Stimulated activated CD4-positive, alpha-beta T cell treated with anti-CD3 and anti-CD28 coated beads, Interleukin-15, amount 100 ng/mL, for 1 hour (primary cell): ENCODE measurements around the gene ALK.
A peak's percentile ranks its signal among the peaks of the same experiment; 100 is the strongest.

Experiments used
- DNase-seq, 2 donors: peaks; one replicate each; pipeline ENCODE4 v3.0.0-alpha.2; 2020; ENCODE audit warnings: low read depth in 1 of 2, low spot score in 1 of 2

ALK gene

GRCh38 chr2:29345236-29345635 is 576.1 kb downstream of the ALK start:
- DNase-seq = no peak

DNA sequence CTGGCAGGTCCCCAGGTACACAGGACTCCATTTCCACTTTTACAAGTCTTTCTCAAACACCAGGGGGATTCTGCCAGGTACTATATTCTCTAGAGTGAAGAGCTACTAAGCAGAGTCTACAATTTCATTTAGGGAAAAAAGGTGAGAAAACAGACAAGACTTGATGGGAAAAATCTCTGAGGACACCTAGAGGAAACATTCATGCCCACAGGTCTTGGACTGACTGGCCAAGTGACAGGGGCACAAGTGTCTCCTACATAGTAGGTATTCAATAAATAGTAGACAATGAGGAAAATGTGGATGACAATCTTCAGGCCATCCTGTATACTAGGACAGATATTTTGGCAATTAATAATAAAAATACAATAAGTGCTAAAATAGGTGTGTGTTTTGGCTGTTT is 577.6 kb downstream of the ALK start:
- DNase-seq = no peak

DNA sequence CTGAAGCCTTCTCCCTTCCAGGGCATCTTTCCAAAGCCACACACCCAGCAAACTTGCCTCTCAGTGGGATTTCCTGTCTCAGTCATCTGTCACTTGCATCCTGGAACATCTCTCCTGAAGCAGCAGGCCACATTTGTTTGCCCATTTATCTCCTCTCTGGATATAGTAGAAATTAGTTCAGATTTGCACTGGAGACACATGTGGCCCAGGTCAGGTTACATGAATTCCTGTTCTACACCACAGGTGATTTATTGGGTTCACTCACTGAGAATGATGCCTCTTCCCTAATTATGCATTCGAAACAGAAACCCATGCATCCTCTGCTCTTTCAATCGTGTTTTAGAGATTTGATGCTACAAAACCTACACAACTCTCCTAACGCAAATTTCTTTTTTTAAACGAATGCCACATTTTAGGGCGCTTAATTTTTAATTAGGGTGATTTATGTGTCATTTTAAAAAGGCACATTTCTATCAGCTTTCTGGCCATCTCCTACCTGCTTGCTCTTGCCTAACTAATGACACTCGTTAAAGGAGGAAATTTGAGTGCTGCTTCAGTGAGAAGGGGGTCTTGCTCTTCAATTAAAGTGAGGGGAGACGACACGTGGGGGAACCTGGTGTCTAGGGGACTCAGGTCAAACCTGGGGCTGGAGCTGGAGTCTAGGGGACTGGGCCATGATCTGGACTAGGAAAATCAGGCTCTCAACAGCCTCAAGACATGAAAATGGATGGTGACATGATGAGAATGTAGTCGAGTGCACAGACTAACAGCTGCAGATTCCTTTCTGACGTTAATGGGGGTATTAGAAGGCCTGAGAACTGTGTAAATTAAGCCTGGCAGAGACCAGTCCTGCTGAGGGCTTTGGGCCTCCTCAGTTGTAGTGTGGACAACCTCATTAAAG is 584.8 kb downstream of the ALK start:
- no peak for DNase-seq

DNA sequence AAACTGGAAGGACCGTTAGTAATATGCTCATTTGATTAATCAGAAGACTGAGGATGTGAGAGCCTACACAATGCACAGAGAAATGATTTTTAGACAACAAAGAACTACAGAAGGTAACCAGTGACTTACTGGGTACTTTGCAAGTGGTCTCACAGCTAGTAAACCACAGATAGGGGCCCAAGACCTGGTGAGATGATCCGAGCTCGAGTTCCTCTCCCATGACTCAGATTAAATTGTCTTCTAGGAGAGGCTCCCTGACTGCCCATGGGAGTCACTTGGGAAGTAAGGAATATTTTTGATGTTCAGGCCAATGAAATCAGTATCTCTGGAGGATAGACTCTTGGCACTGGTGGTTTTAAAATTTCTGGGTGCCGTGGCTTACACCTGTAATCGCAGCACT is 586.0 kb downstream of the ALK start:
- DNase-seq = no peak

GRCh38 chr2:29334706-29335105 is 586.7 kb downstream of the ALK start:
- no peak for DNase-seq

- DNase-seq = no peak
These were observed 588.8 kb downstream of the ALK start for GRCh38 chr2:29332540-29332939.

- no peak for DNase-seq
These were observed 591.5 kb downstream of the ALK start for GRCh38 chr2:29329899-29330298.

DNA sequence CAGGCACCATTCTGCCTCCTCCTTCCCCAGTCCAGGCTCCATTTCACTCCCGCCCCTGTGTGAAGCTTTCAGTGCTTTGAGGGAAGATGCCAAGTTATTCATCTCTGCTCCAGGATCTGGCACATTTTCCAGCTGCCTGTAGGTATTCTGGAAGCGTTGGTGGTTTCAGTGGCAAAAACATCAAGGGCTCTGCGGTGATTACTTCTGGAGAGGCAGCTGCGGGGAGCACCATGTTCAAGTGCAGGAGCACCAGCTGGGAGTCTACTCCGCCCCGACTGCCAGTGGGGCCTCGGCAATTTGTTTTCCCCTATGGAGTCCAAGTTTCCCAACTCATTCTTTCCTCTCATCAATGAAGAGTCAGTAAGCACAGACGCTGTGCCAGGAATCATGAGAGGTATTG is 594.5 kb downstream of the ALK start:
- no peak for DNase-seq

- DNase-seq = no peak
These were observed 595.8 kb downstream of the ALK start for GRCh38 chr2:29325544-29325943.

GRCh38 chr2:29323961-29324360 is 597.4 kb downstream of the ALK start:
- DNase-seq = no peak

DNA sequence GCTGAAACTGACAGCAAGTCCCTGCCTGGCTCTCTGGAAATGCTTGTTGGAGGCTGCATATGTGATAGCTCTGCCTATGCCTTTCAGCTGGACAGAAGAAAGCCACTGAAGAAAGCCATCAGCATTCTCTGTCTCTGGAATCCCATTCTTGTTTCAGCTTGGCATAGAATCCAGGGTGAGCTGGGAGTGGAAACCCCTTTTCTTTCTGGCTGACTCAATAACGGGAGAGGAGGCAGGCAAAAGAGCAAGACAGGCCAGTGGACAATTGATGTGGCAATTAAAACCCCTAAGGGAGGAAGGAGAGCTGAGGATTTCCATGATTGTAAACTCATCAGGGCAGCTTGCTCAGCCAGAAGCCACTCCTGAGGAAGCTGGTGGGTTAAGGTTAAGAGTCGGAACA is 598.1 kb downstream of the ALK start:
- DNase-seq = no peak

- no peak for DNase-seq
These were observed 599.4 kb downstream of the ALK start for GRCh38 chr2:29322011-29322410.

- DNase-seq = no peak
These were observed 603.4 kb downstream of the ALK start for GRCh38 chr2:29317801-29318485.

- DNase-seq = no peak
These were observed 604.3 kb downstream of the ALK start for GRCh38 chr2:29317077-29317517.

- DNase-seq = peak; percentile 13 to 21
These were observed 606.4 kb downstream of the ALK start for GRCh38 chr2:29314816-29315571.

GRCh38 chr2:29311458-29311857 is 609.9 kb downstream of the ALK start:
- no peak for DNase-seq

GRCh38 chr2:29310650-29311348 is 610.6 kb downstream of the ALK start:
- DNase-seq = no peak

DNA sequence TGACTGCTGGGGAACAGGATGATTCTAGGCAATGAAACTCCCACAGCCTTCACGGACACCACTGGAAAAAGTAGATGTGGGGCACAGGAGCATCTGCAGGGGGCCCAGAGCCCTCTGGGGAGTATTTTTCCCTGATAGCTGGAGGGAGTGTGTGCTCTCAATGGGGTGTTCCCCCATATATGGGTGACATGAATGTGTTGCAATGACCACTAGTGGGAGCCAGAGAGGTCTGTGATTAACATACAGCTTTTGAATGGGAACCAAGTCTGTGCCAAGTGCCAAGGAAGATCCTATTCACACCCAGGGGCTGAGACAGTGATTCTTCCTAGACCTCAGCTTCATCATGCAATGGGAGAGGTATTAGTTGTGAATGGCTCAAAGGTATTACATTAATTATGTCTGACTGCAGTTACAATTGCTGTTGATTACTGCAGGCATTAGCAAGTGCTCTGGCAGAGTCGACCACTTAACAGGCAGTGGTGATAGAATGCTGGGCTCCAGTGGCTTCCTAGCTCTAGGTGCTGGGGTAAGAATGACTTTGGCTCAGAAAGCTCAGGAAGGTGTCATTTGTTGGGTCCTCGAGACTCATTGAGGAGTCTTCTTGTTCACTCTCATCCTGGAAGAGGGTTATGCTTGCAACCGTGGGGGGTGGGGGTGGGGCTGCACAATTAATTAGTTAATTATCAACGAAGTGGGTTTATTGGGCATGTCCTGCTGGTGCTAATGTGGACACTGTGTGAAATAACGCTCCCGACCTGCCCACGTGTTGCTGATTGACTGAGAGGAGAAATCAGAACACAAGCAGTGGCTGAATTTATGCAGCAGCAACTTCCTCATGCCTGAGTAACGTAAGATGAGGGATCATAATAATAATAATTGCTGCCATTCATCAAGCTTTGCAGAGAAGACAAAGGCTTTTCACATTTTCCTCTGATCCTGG is 612.0 kb downstream of the ALK start:
- no peak for DNase-seq

GRCh38 chr2:29308366-29308765 is 613.0 kb downstream of the ALK start:
- DNase-seq = no peak

DNA sequence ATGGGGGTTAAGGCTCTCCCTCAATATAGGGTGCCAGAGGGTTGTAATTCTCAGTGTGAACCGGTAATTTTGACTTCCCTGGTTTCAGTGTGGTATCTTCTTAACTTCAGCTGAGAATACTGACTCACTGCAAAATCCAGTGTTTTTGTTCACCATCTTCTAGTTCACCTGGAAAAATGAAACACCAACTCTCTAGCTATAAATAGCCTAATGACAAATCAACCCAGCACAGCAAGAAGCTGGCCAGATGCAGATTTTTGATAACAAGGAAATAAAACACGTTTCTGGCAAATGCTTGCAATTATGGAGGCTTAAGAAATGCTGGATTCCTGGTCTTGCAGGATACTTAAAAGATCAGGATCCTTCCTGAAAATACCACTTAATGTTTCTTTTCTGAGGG is 613.9 kb downstream of the ALK start:
- no peak for DNase-seq
